ENCODE results near the gene SEC61B. TPM values are rescaled to one million over a fixed set of nuclear protein-coding genes. Genes with fewer than 3 reads are reported as not detected.

The SEC61B gene
- 100 to 1,000 TPM in 2 of 4 donors, 10 to 100 TPM in 2; 12.8 to 244 (median 70.1) TPM for total RNA-seq

DNA sequence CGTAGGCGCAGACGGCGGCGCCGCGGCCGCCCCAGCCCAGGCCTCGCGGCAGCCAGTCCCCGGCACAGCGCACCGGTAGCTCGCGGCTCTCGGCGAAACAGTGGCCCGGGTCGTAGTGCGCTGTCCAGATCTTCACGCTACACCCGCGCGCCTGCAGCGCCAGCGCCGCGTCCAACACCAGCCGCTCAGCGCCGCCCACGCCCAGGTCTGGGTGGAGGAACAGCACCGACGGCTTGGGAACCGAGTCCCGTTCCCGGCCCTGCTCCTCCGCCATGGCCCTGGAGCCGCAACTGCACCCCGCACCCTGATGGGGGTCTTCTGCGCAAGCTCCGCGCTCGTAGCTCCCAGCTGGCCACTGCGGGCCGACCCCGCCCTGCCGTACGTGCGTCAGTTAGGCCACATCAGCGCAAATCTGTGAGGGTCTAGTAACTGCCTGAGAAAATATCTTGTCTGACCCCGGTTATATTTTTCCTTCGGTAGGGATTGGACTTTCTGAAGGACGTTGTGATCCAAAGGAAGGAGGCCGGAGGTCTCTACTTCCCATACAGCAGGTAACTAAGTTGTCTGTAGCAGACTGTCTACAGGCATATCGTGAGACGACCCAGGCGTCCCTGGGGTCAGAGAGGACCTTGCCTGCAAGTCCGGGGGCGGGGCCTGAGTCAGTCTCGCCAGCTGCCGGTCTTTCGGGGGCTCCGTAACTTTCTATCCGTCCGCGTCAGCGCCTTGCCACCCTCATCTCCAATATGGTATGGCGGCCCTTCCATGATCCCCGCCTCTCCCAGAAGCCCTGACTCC is at the start of gene SEC61B, which contains the start of gene ALG2:
Gene SEC61B, plus strand, starts transcription at position 662 of the 795 bp plus-strand sequence. Its CDS starts 82 bp downstream, at position 744.
Gene ALG2, minus strand, starts transcription at position 322 of the 795 bp plus-strand sequence. Its CDS starts 48 bp downstream, at position 274.
- TF ChIP-seq, protein P1, sequence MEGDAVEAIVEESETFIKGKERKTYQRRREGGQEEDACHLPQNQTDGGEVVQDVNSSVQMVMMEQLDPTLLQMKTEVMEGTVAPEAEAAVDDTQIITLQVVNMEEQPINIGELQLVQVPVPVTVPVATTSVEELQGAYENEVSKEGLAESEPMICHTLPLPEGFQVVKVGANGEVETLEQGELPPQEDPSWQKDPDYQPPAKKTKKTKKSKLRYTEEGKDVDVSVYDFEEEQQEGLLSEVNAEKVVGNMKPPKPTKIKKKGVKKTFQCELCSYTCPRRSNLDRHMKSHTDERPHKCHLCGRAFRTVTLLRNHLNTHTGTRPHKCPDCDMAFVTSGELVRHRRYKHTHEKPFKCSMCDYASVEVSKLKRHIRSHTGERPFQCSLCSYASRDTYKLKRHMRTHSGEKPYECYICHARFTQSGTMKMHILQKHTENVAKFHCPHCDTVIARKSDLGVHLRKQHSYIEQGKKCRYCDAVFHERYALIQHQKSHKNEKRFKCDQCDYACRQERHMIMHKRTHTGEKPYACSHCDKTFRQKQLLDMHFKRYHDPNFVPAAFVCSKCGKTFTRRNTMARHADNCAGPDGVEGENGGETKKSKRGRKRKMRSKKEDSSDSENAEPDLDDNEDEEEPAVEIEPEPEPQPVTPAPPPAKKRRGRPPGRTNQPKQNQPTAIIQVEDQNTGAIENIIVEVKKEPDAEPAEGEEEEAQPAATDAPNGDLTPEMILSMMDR (IDR thresholded peaks at IDR 0.05), result peak in 3 of 4 experiments; percentile 1 to 26 (median 10)
- peak; percentile 69 to 84 for TF ChIP-seq POLR2A (IDR thresholded peaks at IDR 0.05)
- intact Hi-C loops (cut with DNase I; ENCODE audit: low total_unique reads), result no loop called here
- no peaks in the 10 kb centered on the region for H3K36me3 ChIP-seq
- DNase-seq, result peak; percentile 93 to 94
- H3K27me3 ChIP-seq, result no peaks in the 10 kb centered on the region
- H3K27ac ChIP-seq, result peak within 1 kb of the TSS; percentile 89 to 96
- H3K9me3 ChIP-seq, result no peaks in the 10 kb centered on the region
- peak within 1 kb of the TSS; percentile 70 to 95 for H3K4me3 ChIP-seq
- H3K4me1 ChIP-seq, result peaks cover 20 to 27% of the 10 kb centered on the region in 2 donors

DNA sequence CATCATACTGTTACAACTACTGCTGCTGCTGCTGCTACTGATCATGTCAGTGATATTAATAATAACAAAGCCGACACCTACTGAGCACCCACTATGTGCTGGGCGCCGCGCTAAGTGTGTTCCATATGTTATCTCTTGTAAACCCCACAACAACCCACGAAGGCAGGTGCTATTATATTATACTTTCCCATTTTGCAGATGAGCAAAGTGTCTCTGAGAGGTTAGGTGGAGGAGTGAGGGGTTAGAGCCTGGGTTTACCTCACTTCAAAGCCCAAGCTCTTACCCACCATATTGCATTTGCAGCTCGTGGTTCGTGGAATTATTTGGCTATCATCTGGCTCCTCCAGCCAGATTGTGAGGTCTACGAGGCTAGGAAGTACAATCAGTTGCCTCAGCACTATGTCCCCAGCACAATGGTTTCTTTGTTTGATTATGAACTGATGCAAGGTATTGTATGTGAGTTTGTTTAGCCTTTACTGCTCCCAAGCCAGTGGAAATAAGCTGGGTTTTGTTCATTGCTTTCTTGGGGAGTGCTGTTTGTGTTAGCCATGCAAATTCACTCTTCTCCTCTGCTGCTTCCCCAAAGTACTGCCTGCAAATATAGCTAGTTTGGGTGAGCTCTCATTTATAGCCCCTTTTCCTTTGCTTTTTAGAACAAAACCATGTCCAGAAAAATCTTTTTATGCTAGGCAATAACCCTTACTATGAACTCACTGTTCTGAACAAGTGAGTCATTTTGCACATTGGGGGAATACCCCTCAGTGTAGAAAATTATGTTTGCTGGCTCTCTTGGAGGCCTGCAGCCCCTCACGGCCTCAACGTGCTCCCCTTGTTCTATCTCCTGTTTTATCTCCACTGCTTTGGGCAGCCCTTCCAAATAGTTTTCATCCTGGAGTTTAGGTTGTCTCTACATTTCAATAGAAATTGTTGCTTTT is 48.2 kb upstream of the SEC61B start:
- Histone ChIP-seq H3K27ac (no peak overlapping the region), H3K4me3 (no peak overlapping the region), H3K36me3 (no peaks in the 10 kb centered on the region), H3K27me3 (no peaks in the 10 kb centered on the region), H3K9me3 (no peaks in the 10 kb centered on the region), H3K4me1 (no peaks in the 10 kb centered on the region)
- intact Hi-C loops (cut with DNase I; ENCODE audit: low total_unique reads), result no loop called here
- DNase-seq, result no peak
- TF ChIP-seq POLR2A (IDR thresholded peaks at IDR 0.05), result no peak
- TF ChIP-seq, protein P1 (IDR thresholded peaks at IDR 0.05), result no peak

DNA sequence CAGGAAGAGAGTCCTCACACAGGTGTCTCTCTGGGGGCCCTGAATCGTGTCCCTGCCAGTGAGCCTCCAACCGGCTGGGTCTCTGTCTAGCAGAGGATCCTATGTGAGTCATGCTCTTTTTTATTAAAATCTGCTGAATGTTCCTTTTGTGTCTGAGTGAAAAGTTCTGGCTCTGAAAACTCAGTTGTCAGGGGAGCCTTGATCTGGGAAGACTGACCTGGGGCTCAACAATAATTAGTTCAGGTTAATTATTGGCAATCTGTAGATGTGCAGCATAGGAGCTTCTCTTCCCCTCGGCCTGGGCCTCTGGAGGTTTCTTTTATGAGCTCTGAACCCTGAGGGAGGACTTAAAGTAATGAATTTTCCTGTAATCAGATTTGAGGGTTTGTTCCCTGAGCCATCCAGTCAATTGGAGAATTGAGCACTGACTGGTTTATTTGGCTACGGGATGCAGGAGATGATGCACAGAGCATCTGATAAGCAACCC is 45.5 kb upstream of the SEC61B start:
- no peak overlapping the region for H3K27ac ChIP-seq
- H3K4me1 ChIP-seq, result no peaks in the 10 kb centered on the region
- H3K36me3 ChIP-seq, result no peaks in the 10 kb centered on the region
- intact Hi-C loops (cut with DNase I; ENCODE audit: low total_unique reads), result no loop called here
- H3K27me3 ChIP-seq, result no peaks in the 10 kb centered on the region
- H3K9me3 ChIP-seq, result no peaks in the 10 kb centered on the region
- no peak overlapping the region for H3K4me3 ChIP-seq
- DNase-seq, result no peak
- TF ChIP-seq, protein P1 (IDR thresholded peaks at IDR 0.05), result no peak
- no peak for TF ChIP-seq POLR2A (IDR thresholded peaks at IDR 0.05)

DNA sequence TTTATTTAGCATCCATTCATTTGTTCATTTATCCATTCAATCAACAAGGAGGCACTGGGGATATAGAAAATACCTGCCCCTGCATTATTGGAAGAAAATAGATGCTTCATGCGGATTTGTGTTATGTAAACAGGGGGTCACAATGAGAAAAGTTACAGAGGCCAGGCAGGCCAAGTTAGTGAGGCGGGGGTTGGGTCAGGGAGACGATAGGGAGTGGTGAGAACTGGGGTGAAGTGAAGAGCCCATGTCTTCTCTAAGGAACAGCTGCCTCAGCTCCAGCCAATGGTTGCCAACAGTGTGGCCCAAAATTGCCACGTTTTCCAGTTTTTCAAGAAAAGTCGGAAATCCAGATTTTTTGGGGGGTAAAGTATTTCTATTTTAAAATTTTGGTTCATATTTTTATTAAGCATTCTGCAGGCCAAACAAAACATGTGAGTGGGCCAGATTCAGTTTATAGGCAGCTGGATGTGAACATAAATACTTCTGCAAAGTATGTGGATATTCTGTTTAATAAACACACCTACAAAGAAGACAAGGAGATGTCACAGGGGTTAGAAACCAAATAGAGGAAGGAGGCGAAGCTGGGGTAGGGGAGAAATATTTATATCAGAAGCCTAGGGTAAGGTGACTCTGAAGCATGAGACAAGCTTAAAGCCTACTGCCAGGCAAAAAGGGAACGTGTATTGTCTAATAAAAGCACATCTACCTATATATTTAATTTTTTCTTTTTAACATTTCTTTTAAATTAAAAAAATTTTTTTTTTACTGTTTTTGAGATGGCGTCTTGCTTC is 44.3 kb upstream of the SEC61B start:
- Histone ChIP-seq H3K4me3 (no peak overlapping the region), H3K27ac (no peak overlapping the region), H3K9me3 (no peaks in the 10 kb centered on the region), H3K4me1 (no peaks in the 10 kb centered on the region), H3K27me3 (no peaks in the 10 kb centered on the region), H3K36me3 (no peaks in the 10 kb centered on the region)
- intact Hi-C loops (cut with DNase I; ENCODE audit: low total_unique reads), result no loop called here
- TF ChIP-seq, protein P1 (IDR thresholded peaks at IDR 0.05), result no peak
- no peak for TF ChIP-seq POLR2A (IDR thresholded peaks at IDR 0.05)
- DNase-seq, result no peak

All from uterus (tissue), 4 donors.